Stimulated activated CD8-positive, alpha-beta memory T cell treated with anti-CD3 and anti-CD28 coated beads, Interleukin-4, amount 100 ng/mL, for 1 hour (primary cell): Measurements from ENCODE around the gene DMBT1.

ENCODE experiments used
- DNase-seq, 2 donors: peaks; one replicate each; pipeline ENCODE4 v3.0.0-alpha.2; 2020; ENCODE audit warnings: low read depth in 2 of 2, low spot score in 1 of 2

DMBT1 gene

GRCh38 chr10:122560279-122560804 is at the start of gene DMBT1:
Gene DMBT1 (plus strand): TSS chr10:122560754. CDS start chr10:122560771, 17 bp downstream.
- DNase-seq = no peak

DNA sequence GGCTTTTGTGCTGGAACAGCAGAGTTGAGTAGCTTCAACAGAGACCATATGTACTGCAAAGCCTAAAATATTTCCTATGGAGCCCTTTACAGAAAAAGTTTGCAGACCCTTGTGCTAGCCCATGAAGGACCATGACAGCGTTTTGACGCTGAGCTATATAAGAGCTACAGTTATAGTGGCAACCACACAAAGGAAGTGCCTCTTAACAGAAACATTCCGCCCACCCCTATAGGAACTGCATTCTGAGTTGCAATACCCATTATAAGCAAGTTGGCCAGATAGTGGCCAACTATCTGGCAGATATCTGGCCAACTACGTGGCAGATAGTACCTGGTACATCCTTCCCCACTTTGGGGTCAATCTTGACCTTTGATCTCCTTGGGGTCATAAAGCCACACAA is 47.5 kb upstream of the DMBT1 start:
- DNase-seq = no peak

- DNase-seq = no peak
These were observed 46.3 kb upstream of the DMBT1 start for GRCh38 chr10:122514045-122514840.

DNA sequence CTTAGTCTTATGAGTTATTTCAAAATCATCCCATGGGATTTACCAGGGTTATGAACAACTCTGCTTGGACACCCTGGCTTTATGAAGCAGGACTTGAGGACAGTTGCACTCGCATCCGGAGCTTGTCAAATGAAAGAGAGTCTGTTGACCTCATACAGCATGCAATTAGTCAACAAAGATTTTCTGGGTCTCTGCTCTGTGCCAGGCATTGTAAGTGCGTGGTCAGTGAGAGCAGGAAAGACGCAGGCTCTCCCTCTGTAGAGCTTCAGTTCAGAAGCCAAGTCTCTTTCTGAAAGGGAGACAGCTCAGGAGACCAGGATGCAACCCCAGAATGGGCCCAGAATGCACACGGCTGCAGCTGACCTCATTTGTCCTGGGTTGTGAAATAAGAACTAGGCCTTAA is 45.5 kb upstream of the DMBT1 start:
- no peak for DNase-seq

- peak; percentile 14 to 44 for DNase-seq
These were observed 44.8 kb upstream of the DMBT1 start for GRCh38 chr10:122515588-122516231.

GRCh38 chr10:122516734-122517133 is 43.8 kb upstream of the DMBT1 start:
- no peak for DNase-seq

DNA sequence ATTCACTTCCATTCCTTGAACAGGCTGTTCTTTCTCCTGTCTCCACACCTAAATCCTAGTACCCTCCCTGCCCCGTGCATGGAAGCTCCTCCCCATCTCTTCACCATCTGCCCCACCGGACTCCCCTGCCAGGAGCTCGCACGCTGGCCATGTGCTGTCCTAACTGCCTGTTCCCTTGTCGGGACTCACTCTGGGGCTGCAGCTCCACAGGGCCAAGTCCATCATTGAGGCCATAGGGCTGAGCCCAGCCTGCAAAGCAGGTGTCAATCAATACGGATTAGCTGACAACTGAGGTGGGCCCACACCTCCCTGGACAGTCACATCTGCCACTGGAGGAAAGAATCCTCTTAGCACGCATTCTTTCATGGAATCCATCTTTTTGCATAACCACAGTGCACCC is 41.4 kb upstream of the DMBT1 start:
- no peak for DNase-seq

GRCh38 chr10:122519873-122520272 is 40.7 kb upstream of the DMBT1 start:
- no peak for DNase-seq

DNA sequence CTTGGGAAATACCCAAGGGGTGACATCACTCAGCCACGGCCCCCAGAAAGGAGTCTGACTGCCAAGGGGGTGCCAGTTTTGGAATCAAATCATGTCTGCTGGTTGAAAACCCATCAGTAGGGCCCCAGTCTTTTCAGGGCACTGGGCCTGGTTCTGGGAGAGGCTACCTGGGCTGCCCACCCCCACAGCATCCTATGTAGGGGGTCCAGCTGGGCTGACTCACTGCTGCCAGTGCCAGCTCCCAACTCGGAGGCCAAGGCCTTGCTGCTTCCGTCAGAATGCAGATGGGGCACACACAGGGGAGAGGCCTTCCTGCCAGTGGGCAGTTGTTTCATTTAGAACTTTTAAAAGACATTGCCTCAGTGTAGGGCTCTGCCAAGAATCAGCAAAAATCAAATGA is 39.5 kb upstream of the DMBT1 start:
- no peak for DNase-seq

GRCh38 chr10:122524811-122525210 is 35.7 kb upstream of the DMBT1 start:
- no peak for DNase-seq

DNA sequence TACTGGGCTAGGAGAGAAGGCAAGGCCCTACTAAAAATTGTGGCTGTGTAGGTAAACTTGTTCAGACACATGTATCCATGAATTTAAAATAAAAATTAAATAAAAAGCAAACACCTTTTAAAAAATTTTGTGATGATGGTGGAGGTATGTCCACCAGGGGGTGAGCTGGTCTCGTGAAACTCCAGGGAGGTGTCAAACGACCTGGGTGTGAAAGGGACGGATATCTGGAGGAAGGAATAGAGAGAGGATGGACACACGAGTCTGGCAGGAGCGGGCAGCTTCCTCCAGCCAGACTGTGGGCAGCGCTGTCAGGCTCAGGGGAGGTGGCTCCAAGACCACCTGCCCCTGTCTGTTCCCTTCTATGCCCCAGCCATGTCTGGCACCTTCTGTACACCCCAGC is 34.8 kb upstream of the DMBT1 start:
- DNase-seq = no peak

GRCh38 chr10:122526892-122527291 is 33.7 kb upstream of the DMBT1 start:
- no peak for DNase-seq

GRCh38 chr10:122530177-122530576 is 30.4 kb upstream of the DMBT1 start:
- DNase-seq = no peak

DNA sequence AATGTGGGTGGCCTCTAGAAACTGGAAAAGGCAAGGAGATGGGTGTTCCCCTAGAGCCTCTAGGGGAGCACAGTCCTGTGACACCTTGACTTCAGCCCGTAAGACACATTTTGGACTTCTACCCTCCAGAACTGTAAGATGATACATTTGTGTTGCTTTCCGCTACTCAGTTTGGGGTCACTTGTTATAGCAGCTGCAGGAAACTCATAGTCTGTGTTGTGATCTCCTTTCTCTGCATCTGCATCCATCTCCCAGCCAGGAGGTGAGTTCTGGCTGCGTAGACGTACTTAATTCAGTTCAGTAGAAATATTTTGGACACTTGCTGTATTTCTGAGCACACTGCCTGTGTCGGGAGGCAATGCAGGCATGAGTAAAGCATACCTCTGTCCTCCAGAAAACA is 29.3 kb upstream of the DMBT1 start:
- no peak for DNase-seq

GRCh38 chr10:122531939-122532338 is 28.6 kb upstream of the DMBT1 start:
- DNase-seq = no peak

GRCh38 chr10:122532601-122533296 is 27.8 kb upstream of the DMBT1 start:
- DNase-seq = no peak

DNA sequence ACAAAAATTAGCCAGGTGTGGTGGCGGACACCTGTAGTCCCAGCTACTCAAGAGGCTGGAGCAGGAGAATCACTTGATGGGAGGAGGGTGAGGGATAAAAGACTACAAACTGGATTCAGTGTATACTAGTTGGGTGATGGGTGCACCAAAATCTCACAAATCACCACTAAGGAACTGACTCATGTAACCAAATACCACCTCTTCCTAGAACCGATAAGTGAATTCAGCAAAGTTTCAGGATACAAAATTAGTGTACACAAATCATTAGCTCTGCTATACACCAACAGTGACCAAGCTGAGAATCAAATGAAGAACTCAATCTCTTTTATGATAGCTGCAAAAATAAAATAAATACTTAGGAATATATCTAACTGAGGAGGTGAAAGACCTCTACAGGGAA is 23.0 kb upstream of the DMBT1 start:
- no peak for DNase-seq

GRCh38 chr10:122541541-122542002 is 19.0 kb upstream of the DMBT1 start:
- no peak for DNase-seq

GRCh38 chr10:122543676-122544445 is 16.7 kb upstream of the DMBT1 start:
- no peak for DNase-seq

DNA sequence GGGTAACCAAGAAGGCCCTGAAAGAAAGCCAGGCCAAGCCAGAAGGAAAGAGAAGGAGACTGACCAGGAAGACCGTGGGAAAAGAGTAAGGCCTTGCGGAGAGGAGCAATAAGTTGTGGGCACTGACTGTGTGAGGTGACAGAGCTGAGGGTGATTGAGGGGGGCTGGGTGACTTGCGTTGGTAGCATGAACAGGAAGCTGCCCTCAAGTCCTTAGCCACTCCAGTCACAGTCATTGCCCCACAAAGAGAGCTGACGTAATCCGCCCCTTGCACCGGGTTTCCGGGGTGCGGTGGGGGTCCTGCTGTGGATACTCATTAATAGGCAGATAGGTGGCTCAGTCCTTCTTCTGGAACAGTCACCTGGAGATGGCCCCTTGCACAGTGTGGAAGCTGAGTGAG is 16.1 kb upstream of the DMBT1 start:
- no peak for DNase-seq

GRCh38 chr10:122546242-122546641 is 14.3 kb upstream of the DMBT1 start:
- DNase-seq = no peak
